OCI-LY3 (cell line): ENCODE results near the gene CGB2.
"Not testable (repeated sequence)": the region's sequence is repeated elsewhere in the genome, so short reads cannot be mapped to it uniquely, and the experiment has no call there.

Experiments used
- H2AFZ ChIP-seq: fragments of 200-600, 300-600 bp; shearing (Covaris generic); 2 replicates; pipeline ENCODE4 v1.6.0; 2014; ENCODE audit warnings: antibody characterized with exemption, low read depth, low read length
- H3K27ac ChIP-seq: fragments of 200-600, 300-600 bp; sonication (generic); 2 replicates; pipeline ENCODE4 v1.5.1; 2014; ENCODE audit warnings: mild to moderate bottlenecking, low read length, moderate library complexity, mixed read lengths
- H3K27me3 ChIP-seq: fragments of 200-600, 300-600 bp; sonication (generic); 2 replicates; pipeline ENCODE4 v1.6.1; 2014; ENCODE audit warnings: low read depth, low read length, mixed read lengths
- H3K36me3 ChIP-seq: fragments of 200-600, 300-600 bp; sonication (generic); replicated peaks from 2 replicates; pipeline ENCODE3; 2014; ENCODE audit warnings: low read depth, low read length, mixed read lengths
- H3K4me1 ChIP-seq: fragments of 300-600, 200-600 bp; sonication (generic); 2 replicates; pipeline ENCODE4 v1.6.1; 2014; ENCODE audit warnings: low read length, mixed read lengths
- H3K4me2 ChIP-seq: fragments of 200-600, 300-600 bp; sonication (generic); 2 replicates; pipeline ENCODE4 v1.6.1; 2014; ENCODE audit warnings: low read length, mixed read lengths
- H3K4me3 ChIP-seq: fragments of 300-600, 200-600 bp; sonication (generic); 2 replicates; pipeline ENCODE4 v1.5.1; 2014; ENCODE audit warnings: antibody characterized with exemption, mild to moderate bottlenecking, low read length, moderate library complexity
- H3K79me2 ChIP-seq: fragments of 300-600, 200-600 bp; shearing (Covaris generic); 2 replicates; pipeline ENCODE4 v1.6.1; 2014; ENCODE audit warnings: mild to moderate bottlenecking, low read length, mixed read lengths
- H3K9ac ChIP-seq: fragments of 300-600, 200-600 bp; shearing (Covaris generic); 2 replicates; pipeline ENCODE4 v1.6.0; 2014; ENCODE audit warnings: mild to moderate bottlenecking, low read length, moderate library complexity
- H3K9me3 ChIP-seq: fragments of 200-600, 300-600 bp; shearing (Covaris generic); 2 replicates; pipeline ENCODE4 v1.6.1; 2014; ENCODE audit warnings: low read length, mixed read lengths; ENCODE audit not compliant: insufficient read depth
- H4K20me1 ChIP-seq: fragments of 200-600, 300-600 bp; sonication (generic); 2 replicates; pipeline ENCODE4 v1.6.1; 2016; ENCODE audit warnings: low read length, mixed read lengths; ENCODE audit not compliant: insufficient read depth
- EZH2phosphoT487 ChIP-seq: fragments of 200-600 bp; shearing (Covaris generic); IDR thresholded peaks from 2 replicates; pipeline ENCODE4 v1.6.1; 2018; ENCODE audit warnings: antibody characterized with exemption, mixed run types, low read depth
- TF ChIP-seq, protein P1 (sequence below): fragments of 200-600, 300-600 bp; sonication (generic); IDR thresholded peaks from 2 replicates; pipeline ENCODE4 v1.5.1; 2014; ENCODE audit warnings: antibody characterized with exemption, low read length, low read depth

CGB2 gene

DNA sequence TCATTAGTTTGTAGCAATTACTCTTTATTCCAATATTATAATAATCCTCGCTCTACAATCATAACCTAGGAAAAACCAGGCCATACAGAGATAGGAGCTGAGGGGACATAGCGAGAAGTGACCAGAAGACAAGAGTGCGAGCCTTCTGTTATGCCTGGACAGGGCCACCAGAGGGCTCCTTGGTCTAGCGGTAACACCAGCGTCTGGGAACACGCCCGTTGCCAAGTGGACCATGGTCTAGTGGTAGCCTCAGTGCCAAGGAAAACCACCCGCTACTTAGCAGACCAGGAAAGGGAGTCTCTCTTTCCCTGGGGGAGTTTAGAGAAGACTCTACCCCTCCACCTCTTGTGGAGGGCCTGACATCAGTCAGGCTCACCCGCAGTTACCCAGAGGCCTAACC, 43.2 kb downstream of the CGB2 start:
- H2AFZ ChIP-seq: peak overlapping the region; percentile 69; the same call in 1 of the 2 replicates
- not testable (repeated sequence) for H3K27ac ChIP-seq, H3K79me2 ChIP-seq, H3K4me2 ChIP-seq, H3K27me3 ChIP-seq, H3K9me3 ChIP-seq, H4K20me1 ChIP-seq, H3K36me3 ChIP-seq, H3K9ac ChIP-seq, H3K4me1 ChIP-seq, H3K4me3 ChIP-seq
- TF ChIP-seq, protein P1, sequence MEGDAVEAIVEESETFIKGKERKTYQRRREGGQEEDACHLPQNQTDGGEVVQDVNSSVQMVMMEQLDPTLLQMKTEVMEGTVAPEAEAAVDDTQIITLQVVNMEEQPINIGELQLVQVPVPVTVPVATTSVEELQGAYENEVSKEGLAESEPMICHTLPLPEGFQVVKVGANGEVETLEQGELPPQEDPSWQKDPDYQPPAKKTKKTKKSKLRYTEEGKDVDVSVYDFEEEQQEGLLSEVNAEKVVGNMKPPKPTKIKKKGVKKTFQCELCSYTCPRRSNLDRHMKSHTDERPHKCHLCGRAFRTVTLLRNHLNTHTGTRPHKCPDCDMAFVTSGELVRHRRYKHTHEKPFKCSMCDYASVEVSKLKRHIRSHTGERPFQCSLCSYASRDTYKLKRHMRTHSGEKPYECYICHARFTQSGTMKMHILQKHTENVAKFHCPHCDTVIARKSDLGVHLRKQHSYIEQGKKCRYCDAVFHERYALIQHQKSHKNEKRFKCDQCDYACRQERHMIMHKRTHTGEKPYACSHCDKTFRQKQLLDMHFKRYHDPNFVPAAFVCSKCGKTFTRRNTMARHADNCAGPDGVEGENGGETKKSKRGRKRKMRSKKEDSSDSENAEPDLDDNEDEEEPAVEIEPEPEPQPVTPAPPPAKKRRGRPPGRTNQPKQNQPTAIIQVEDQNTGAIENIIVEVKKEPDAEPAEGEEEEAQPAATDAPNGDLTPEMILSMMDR: peak; percentile 42

GRCh38 chr19:49080392-49080791, 48.7 kb downstream of the CGB2 start:
- H3K79me2 ChIP-seq: peaks cover 2% of the 10 kb centered on the region

GRCh38 chr19:49081273-49081672, 49.6 kb downstream of the CGB2 start:
- peaks cover 11% of the 10 kb centered on the region for H3K79me2 ChIP-seq
- H3K9ac ChIP-seq: no peak overlapping the region
- H3K4me2 ChIP-seq: no peak overlapping the region
- no peaks in the 10 kb centered on the region for H3K27me3 ChIP-seq
- no peak for TF ChIP-seq EZH2phosphoT487
- TF ChIP-seq, protein P1: no peak
- no peak overlapping the region for H3K27ac ChIP-seq
- peaks cover 2% of the 10 kb centered on the region for H3K4me1 ChIP-seq
- H3K36me3 ChIP-seq: peaks cover 6% of the 10 kb centered on the region
- no peaks in the 10 kb centered on the region for H3K9me3 ChIP-seq
- no peak overlapping the region for H3K4me3 ChIP-seq
- H2AFZ ChIP-seq: no peak overlapping the region
- peaks cover 7% of the 10 kb centered on the region for H4K20me1 ChIP-seq

More at GRCh38 chr19:49080392-49080791, 48.7 kb downstream of the CGB2 start:
- Histone ChIP-seq H3K4me1 (no peaks in the 10 kb centered on the region), H4K20me1 (no peaks in the 10 kb centered on the region), H3K27ac (no peak overlapping the region), H3K9me3 (no peaks in the 10 kb centered on the region), H3K4me2 (no peak overlapping the region), H2AFZ (no peak overlapping the region), H3K27me3 (no peaks in the 10 kb centered on the region), H3K36me3 (no peaks in the 10 kb centered on the region), H3K9ac (no peak overlapping the region), H3K4me3 (no peak overlapping the region)
- TF ChIP-seq, protein P1: no peak
